GM12801 (cell line): Measurements from ENCODE around the gene TRIM47.

ENCODE experiments used
- CTCF ChIP-seq: IDR thresholded peaks from one replicate; pipeline ENCODE4 v1.5.1; 2011; ENCODE audit warnings: control low read depth; ENCODE audit not compliant: insufficient read length; ENCODE audit errors: extremely low read depth

Gene TRIM47

GRCh38 chr17:75832164-75832651 is 46.2 kb downstream of the TRIM47 start:
- TF ChIP-seq CTCF, result no peak

GRCh38 chr17:75831032-75831571 is 47.3 kb downstream of the TRIM47 start:
- no peak for TF ChIP-seq CTCF

- TF ChIP-seq CTCF, result no peak
Observed at GRCh38 chr17:75830164-75831031, 48.0 kb downstream of the TRIM47 start.

GRCh38 chr17:75829747-75830146 is 48.6 kb downstream of the TRIM47 start:
- no peak for TF ChIP-seq CTCF

GRCh38 chr17:75828741-75829140 is 49.6 kb downstream of the TRIM47 start:
- TF ChIP-seq CTCF, result no peak

- no peak for TF ChIP-seq CTCF
Observed at GRCh38 chr17:75828076-75828400, 50.3 kb downstream of the TRIM47 start.

- TF ChIP-seq CTCF, result no peak
Observed at GRCh38 chr17:75827308-75828075, 50.9 kb downstream of the TRIM47 start.
